OCI-LY7 (cell line): Measurements from ENCODE around the gene NLGN1. TPM values are rescaled to one million over a fixed set of nuclear protein-coding genes. Genes with fewer than 3 reads are reported as not detected.

ENCODE experiments used
- BruUV-seq: library from RNA; stranded (reverse); fragments of 400-500 nt; replicated peaks from 2 replicates; lab custom pipeline; 2021; lab: Mats Ljungman, UMichigan
- CTCF ChIA-PET: fragments of 300-600 bp; sonication (Branson Sonifier 250); formaldehyde crosslinking; loops from one replicate; lab custom pipeline; 2022; ENCODE audit warnings: antibody characterized with exemption; ENCODE audit not compliant: unreplicated experiment; lab: Charles Lee
- POLR2A ChIA-PET: fragments of 300-600 bp; sonication (Branson Sonifier 250); formaldehyde crosslinking; loops from one replicate; lab custom pipeline; 2022; ENCODE audit warnings: antibody characterized with exemption; lab: Charles Lee
- DNase-seq: peaks from one replicate; pipeline ENCODE4 v3.0.0-alpha.2; 2015; ENCODE audit warnings: low spot score
- H2AFZ ChIP-seq: fragments of 200-600 bp; sonication (generic), shearing (Covaris generic); 2 replicates; pipeline ENCODE4 v1.6.1; 2014; ENCODE audit warnings: mild to moderate bottlenecking, antibody characterized with exemption, low read length, moderate library complexity
- H3K27ac ChIP-seq: fragments of 200-600 bp; sonication (generic); 2 replicates; pipeline ENCODE4 v1.5.1; 2014; ENCODE audit warnings: mixed run types, low read depth, mild to moderate bottlenecking, moderate library complexity, low read length, inconsistent platforms; ENCODE audit not compliant: poor library complexity, severe bottlenecking
- H3K36me3 ChIP-seq: fragments of 200-600 bp; sonication (generic); 2 replicates; pipeline ENCODE4 v1.6.1; 2014; ENCODE audit warnings: mild to moderate bottlenecking, antibody characterized with exemption, low read length, moderate library complexity, mixed read lengths; ENCODE audit not compliant: insufficient read depth
- H3K4me1 ChIP-seq: fragments of 200-600 bp; sonication (generic); 2 replicates; pipeline ENCODE4 v1.5.1; 2014; ENCODE audit warnings: mild to moderate bottlenecking, low read length; ENCODE audit not compliant: insufficient read depth, poor library complexity, severe bottlenecking
- H3K4me2 ChIP-seq: fragments of 200-600 bp; sonication (generic); 2 replicates; pipeline ENCODE4 v1.6.1; 2014; ENCODE audit warnings: mild to moderate bottlenecking, low read length
- H3K4me3 ChIP-seq: fragments of 200-600 bp; sonication (generic); 2 replicates; pipeline ENCODE4 v1.5.1; 2014; ENCODE audit warnings: mild to moderate bottlenecking, low read depth, low read length; ENCODE audit not compliant: poor library complexity, severe bottlenecking
- H3K79me2 ChIP-seq: fragments of 200-600 bp; sonication (generic); 2 replicates; pipeline ENCODE4 v1.6.1; 2016; ENCODE audit warnings: low read depth, mild to moderate bottlenecking, low read length, moderate library complexity, mixed read lengths; ENCODE audit not compliant: insufficient read depth
- H3K9me2 ChIP-seq: fragments of 200-600 bp; sonication (generic); 2 replicates; pipeline ENCODE4 v1.6.1; 2016; ENCODE audit warnings: mild to moderate bottlenecking, low read length, mixed read lengths; ENCODE audit not compliant: insufficient read depth
- H3K9me3 ChIP-seq: fragments of 200-600 bp; sonication (generic); 2 replicates; pipeline ENCODE4 v1.6.1; 2014; ENCODE audit warnings: mild to moderate bottlenecking, mixed run types, low read length, mixed read lengths
- H4K20me1 ChIP-seq: fragments of 200-600 bp; sonication (generic); 2 replicates; pipeline ENCODE4 v1.6.1; 2014; ENCODE audit warnings: mild to moderate bottlenecking, antibody characterized with exemption, low read length, moderate library complexity, mixed read lengths; ENCODE audit not compliant: insufficient read depth
- EZH2phosphoT487 ChIP-seq: fragments of 200-600 bp; sonication (generic); IDR thresholded peaks from 2 replicates; pipeline ENCODE4 v1.6.1; 2018; ENCODE audit warnings: low read depth, borderline replicate concordance, mild to moderate bottlenecking, mixed run types, antibody characterized with exemption, low read length, moderate library complexity, mixed read lengths
- intact Hi-C: fragments of 100-400 bp; cut with micrococcal nuclease; formaldehyde crosslinking; loops from one replicate; pipeline ENCODE4 v1.10.0; 2022; ENCODE audit not compliant: unreplicated experiment
- total RNA-seq, 2 experiments: library from RNA; depleted of rRNA in 1 of 2; stranded (reverse); fragments of >200 nt in 1 of 2; shearing (Covaris generic) in 1 of 2; gene quantifications; 2 replicates each; pipeline ENCODE4 v1.2.3, GENCODE V29; 2014 to 2022
- TF ChIP-seq, protein P1 (sequence below): fragments of 200-600 bp; sonication (generic); conservative IDR thresholded peaks from 2 replicates; pipeline ENCODE4 v1.5.1; 2014; ENCODE audit warnings: mild to moderate bottlenecking, antibody characterized with exemption, low read length, moderate library complexity, mixed read lengths

Gene NLGN1
- total RNA-seq, 2 experiments from 2014 or later, result not detected

- Histone ChIP-seq H3K27ac (no peak overlapping the region), H3K4me2 (no peak overlapping the region), H3K79me2 (no peaks in the 10 kb centered on the region), H3K4me3 (no peak overlapping the region), H4K20me1 (no peaks in the 10 kb centered on the region), H3K9me3 (no peaks in the 10 kb centered on the region), H3K9me2 (no peaks in the 10 kb centered on the region), H3K4me1 (no peaks in the 10 kb centered on the region), H3K36me3 (no peaks in the 10 kb centered on the region), H2AFZ (no peak overlapping the region)
- intact Hi-C loops, result no loop called here
- ChIA-PET POLR2A (interaction anchor here (0.6 kb wide), 1 partner anchor 984 kb away, joined by 3 read pairs; no protein-coding TSS in a partner anchor), CTCF (no interaction called here)
- TF ChIP-seq, protein P1, sequence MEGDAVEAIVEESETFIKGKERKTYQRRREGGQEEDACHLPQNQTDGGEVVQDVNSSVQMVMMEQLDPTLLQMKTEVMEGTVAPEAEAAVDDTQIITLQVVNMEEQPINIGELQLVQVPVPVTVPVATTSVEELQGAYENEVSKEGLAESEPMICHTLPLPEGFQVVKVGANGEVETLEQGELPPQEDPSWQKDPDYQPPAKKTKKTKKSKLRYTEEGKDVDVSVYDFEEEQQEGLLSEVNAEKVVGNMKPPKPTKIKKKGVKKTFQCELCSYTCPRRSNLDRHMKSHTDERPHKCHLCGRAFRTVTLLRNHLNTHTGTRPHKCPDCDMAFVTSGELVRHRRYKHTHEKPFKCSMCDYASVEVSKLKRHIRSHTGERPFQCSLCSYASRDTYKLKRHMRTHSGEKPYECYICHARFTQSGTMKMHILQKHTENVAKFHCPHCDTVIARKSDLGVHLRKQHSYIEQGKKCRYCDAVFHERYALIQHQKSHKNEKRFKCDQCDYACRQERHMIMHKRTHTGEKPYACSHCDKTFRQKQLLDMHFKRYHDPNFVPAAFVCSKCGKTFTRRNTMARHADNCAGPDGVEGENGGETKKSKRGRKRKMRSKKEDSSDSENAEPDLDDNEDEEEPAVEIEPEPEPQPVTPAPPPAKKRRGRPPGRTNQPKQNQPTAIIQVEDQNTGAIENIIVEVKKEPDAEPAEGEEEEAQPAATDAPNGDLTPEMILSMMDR, result no peak
- no peak for TF ChIP-seq EZH2phosphoT487
- no peak for DNase-seq
- BruUV-seq, result no TSS peak
Observed at GRCh38 chr3:173748105-173748504, 350.6 kb downstream of the NLGN1 start.

DNA sequence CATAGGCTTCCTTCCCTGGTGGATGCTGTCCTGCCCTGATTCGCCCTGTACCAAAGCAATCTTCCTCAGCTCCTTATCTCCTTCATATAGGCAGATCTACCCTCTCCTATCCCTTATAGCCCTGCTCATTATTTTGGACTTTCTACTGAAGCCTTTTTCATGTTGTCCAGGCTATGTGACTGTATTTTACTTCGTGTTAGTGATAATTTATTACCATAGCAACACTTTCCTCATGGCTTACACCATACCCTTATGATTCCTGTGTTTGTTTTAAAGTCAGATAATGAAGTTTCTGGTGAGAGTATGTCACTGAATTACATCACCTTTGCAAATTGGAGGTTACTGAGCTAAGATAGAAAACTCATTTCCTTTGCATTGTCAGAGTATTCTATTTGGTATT lies 352.6 kb downstream of the NLGN1 start:
- intact Hi-C loops, result no loop called here
- no peaks in the 10 kb centered on the region for H4K20me1 ChIP-seq
- TF ChIP-seq, protein P1, result no peak
- no peak for TF ChIP-seq EZH2phosphoT487
- H3K9me2 ChIP-seq, result no peaks in the 10 kb centered on the region
- no peak overlapping the region for H3K4me3 ChIP-seq
- no peaks in the 10 kb centered on the region for H3K9me3 ChIP-seq
- no peaks in the 10 kb centered on the region for H3K4me1 ChIP-seq
- BruUV-seq, result no TSS peak
- CTCF ChIA-PET, result no interaction called here
- no peak overlapping the region for H2AFZ ChIP-seq
- POLR2A ChIA-PET, result no interaction called here
- DNase-seq, result no peak
- no peak overlapping the region for H3K27ac ChIP-seq
- H3K36me3 ChIP-seq, result no peaks in the 10 kb centered on the region
- H3K4me2 ChIP-seq, result no peak overlapping the region
- no peaks in the 10 kb centered on the region for H3K79me2 ChIP-seq

DNA sequence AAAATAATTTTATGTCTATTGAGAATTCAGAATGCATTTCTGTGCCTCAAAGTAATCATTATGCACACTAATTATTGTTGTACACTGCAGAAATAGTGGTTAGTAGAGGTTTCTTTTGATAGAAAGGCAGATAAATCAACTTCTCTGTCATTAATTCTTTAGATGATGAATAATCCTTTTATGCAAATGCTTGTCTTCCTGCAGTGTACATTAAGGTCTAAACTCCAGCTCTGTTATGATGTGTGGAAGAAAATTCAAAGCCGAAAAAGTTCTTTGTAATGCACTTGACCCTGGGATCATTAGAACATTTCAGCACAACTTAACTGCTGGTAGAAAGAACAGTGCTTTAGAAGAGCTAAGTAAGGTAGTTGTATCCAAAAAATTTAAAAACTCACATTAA lies 353.0 kb downstream of the NLGN1 start:
- no TSS peak for BruUV-seq
- TF ChIP-seq, protein P1, result no peak
- TF ChIP-seq EZH2phosphoT487, result no peak
- H3K79me2 ChIP-seq, result no peaks in the 10 kb centered on the region
- no peak for DNase-seq
- no peaks in the 10 kb centered on the region for H3K36me3 ChIP-seq
- no peak overlapping the region for H2AFZ ChIP-seq
- no peaks in the 10 kb centered on the region for H3K9me3 ChIP-seq
- H3K9me2 ChIP-seq, result no peaks in the 10 kb centered on the region
- no peak overlapping the region for H3K4me3 ChIP-seq
- ChIA-PET CTCF (no interaction called here), POLR2A (interaction anchor here (1.0 kb wide), 1 partner anchor 11 kb away, joined by 3 read pairs; no protein-coding TSS in a partner anchor)
- H4K20me1 ChIP-seq, result no peaks in the 10 kb centered on the region
- H3K4me1 ChIP-seq, result no peaks in the 10 kb centered on the region
- intact Hi-C loops, result no loop called here
- no peak overlapping the region for H3K4me2 ChIP-seq
- no peak overlapping the region for H3K27ac ChIP-seq
